ENCODE results near the gene BCAS3.

Gene BCAS3

DNA sequence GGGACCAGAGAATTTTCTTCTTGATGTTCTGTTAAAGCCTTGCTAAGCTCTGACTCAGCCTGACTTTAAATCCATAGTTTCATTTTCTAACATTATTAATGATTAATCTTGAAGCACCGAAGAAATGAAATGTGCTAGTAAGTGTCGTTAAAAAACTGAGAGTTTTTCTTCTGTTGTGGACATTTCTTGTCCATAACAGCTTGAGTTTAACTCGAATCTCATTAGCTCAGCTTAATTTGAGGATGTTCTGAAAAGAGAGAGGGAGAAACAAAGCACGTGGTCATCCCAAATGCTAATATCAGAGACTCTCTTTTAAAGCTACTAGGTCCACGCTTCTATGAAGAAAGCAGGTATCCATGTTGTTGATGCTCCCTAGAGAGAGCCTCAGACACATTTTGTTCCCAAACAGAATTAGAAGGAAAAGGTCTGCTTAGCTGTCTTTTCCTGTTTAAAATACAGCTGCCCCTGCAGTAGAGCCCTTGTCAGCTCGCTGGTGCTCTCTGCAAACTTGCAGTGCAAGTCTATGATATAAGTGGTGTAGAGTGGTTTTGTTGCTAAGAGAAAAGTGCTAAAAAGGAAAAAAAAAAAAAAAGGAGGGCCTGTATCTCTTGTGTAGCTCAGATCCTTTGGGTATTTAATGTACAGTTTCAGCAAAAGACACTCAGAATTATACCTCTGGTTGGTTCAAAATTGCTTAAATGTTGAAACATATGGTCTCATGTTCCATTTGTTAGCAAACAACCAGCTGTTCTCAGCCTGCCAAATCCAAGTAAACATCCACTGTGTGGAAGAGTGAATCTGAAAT lies 530.9 kb downstream of the BCAS3 start:
- no peak for DNase-seq

GRCh38 chr17:61209106-61209439 lies 531.4 kb downstream of the BCAS3 start:
- DNase-seq: no peak

DNA sequence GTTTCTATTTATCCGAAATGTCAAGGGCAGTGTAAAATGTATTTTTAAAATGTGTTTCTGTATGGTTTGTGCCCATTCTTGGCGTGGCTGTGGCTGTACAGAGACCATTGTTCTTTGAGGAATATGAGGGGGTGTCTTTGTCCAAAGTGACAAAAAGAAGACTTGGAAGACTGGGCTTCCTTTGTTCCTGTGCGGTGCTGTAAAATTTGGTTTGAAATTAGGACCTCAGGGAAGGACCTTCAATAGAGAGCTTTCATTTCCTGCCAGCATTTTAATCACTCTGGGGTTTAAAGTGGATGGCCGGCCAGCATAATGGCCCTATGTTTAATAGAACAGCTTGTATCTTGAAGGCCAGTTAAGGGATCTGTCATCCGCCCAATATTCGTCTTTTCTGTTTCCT lies 531.9 kb downstream of the BCAS3 start:
- no peak for DNase-seq

GRCh38 chr17:61211236-61211635 lies 533.6 kb downstream of the BCAS3 start:
- DNase-seq: no peak

GRCh38 chr17:61212655-61213054 lies 535.0 kb downstream of the BCAS3 start:
- DNase-seq: no peak

DNA sequence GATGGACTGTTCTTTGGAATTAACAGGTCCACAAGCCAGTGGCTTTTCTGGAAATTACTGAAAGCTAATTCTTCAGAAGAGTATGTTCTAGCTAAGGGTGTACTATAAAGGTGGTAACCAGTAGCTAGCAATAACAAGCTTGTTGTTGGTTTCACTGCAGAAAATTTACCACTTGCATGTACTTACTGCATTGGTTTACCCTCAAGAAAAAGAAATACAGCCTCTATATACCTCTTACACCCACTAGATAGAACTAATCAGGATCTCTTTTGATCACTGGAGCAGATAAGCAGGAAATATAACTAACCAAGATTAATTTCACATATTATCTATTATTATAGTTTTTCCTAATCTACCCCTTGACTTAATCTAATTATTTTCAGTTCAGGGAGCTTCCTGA lies 537.1 kb downstream of the BCAS3 start:
- DNase-seq: no peak

GRCh38 chr17:61216066-61216465 lies 538.4 kb downstream of the BCAS3 start:
- no peak for DNase-seq

GRCh38 chr17:61217878-61218437 lies 540.3 kb downstream of the BCAS3 start:
- no peak for DNase-seq

DNA sequence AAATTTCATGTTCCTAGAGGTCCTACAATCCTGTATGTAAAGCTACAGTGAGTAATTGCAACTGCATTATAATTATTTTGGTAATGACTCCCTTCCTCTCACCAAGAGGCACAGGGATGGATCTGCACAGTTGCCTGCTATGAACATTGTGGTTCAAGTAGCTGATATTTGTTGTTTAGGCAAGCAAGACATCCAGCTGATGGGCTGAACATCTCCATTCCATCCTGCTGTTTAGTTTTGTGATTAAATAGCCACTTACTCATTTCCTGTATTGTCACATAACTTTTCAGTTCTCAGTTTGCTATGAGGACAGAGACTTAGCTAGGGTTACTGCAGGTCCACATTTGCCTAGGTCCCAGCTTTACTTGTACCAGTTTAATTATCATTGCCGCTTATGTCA lies 540.8 kb downstream of the BCAS3 start:
- peak; percentile 19 for DNase-seq

- peak; percentile 59 for DNase-seq
Observed at GRCh38 chr17:61219460-61219859, 541.8 kb downstream of the BCAS3 start.

DNA sequence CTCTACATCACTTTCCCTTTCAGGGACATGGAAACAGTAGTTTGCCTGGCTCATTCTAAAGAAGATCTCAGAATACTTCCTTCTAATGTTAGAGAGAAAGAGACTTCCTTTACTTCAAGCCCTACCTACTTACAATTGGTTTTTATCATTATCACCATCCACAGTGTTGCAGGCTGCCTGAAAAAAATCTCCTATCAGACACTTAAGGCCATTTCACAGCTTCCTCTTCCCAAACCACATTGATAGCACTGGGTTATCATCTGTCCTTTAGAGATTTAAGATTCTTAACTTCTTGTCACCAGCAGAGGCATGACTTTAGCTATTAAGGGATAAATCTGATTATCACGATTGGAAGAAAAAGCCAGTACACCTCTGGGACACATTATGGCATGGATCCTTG lies 543.5 kb downstream of the BCAS3 start:
- DNase-seq: peak; percentile 85

- DNase-seq: peak; percentile 56
Observed at GRCh38 chr17:61221597-61222471, 544.2 kb downstream of the BCAS3 start.

DNA sequence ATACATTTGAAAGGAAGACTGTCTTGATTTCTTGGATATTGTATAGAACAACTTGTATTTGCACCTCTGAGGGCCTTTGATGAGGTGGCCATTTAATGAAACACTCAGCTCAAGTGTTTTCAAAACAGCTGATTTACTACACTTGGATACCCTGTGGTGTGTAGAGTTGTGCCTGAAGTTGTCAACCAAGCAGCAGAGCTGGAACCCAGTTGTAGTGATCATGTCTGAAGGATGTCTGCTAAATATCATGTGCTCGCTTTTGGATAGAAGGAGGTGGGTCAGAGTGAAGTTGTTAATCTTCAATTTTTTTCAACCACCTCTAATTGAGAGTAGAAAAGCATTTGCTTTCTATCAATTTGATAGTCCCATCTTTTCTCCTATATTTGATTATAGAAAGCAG lies 546.1 kb downstream of the BCAS3 start:
- DNase-seq: no peak

DNA sequence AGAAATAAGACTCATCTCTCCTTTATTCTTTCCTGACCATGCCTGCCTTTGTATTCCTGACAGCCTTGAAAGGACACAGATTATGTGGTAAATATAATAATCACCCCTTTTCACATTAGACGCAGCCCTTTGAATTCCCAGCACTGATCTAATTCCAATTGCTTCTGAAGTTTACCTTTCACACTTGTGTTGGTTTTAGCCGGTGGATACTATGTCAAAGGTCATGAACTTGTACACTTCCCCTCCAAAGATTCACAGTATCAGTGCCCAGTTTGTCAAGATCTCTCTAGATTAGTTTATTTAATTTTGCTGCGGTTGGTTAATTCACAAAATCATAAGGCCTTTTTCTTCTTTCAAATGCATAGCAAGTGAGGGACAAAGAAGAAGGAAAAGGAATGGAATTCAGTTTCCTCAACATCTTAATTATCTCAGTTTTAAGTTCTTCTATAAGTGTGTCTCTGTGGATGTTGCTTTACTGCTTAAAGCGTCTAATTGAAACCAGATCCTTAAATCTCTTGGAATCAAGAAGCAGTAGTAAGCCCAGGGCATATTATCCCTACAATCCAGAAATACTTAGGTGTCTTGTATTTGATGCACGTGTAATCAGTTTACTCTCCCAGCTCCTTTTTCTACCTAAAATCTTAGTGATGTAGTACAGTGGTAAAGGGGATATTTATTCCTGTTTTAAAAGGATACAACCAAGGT lies 547.7 kb downstream of the BCAS3 start:
- no peak for DNase-seq

DNA sequence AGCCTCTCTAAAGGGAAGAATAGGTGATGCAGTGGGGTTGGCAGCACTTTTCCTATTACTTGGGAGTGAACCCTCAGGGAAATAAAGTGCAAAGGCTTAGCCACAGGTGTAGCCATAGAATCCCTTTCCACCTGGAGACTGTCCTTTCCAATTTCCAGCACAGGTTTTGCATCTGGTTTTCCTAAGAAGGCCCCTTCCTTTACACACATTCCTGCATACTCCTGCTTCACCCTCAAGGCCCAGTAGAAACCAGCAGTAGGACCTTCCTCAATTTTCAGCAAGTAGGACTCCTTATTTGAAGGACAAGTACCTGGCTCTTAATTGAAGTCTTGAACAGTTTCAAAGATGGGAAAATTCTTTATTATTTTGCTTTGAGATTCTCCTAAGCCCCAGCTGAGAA lies 550.2 kb downstream of the BCAS3 start:
- no peak for DNase-seq

GRCh38 chr17:61230461-61230860 lies 552.8 kb downstream of the BCAS3 start:
- DNase-seq: no peak

DNA sequence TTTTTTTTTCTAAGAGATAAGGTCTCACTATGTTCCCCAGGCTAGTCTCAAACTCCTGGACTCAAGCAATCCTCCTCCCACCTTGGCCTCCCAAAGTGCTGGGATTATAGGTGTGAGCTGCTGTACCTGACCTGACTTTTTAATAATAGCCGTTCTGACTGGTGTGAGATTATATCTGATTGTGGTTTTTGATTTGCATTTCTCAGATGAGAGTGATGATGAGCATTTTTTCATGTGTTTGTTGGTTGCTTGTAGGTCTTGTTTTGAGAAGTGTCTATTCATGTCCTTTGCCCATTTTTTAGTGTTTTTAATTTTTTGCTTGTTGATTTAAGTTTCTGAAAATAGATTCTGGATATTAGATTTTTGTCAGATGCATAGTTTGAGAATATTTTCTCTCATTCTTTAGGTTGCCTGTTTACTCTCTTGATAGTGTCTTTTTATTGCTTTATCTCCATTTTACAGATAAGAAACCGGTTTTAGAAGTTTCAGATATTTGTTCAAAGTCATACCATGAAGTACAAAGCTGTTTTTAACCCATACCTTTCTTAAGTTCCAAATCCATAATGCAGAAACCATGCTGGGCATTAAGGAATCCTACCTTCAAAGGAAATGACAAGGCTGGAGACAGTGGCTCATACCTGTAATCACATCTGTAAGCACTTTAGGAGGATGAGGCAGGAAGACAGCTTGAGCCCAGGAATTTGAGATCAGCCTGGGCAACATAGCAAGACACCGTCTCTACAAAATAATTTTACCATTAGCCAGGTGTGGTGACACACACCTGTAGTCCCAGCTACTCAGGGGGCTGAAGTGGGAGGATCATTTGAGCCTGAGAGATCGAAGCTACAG lies 553.5 kb downstream of the BCAS3 start:
- DNase-seq: no peak

GRCh38 chr17:61232871-61233270 lies 555.2 kb downstream of the BCAS3 start:
- no peak for DNase-seq

- DNase-seq: no peak
Observed at GRCh38 chr17:61233991-61234750, 556.5 kb downstream of the BCAS3 start.

GRCh38 chr17:61235001-61235826 lies 557.6 kb downstream of the BCAS3 start:
- no peak for DNase-seq

- no peak for DNase-seq
Observed at GRCh38 chr17:61235827-61236197, 558.2 kb downstream of the BCAS3 start.

Measured in hematopoietic multipotent progenitor cell treated with erythropoietin and hydrocortisone succinate and interleukin-3 and kit ligand, for 4 days (in vitro differentiated cells).